Measurements from ENCODE around the gene ZNF24. TPM values are rescaled to one million over a fixed set of nuclear protein-coding genes. Genes with fewer than 3 reads are reported as not detected.
A peak's percentile ranks its signal among the peaks of the same experiment; 100 is the strongest.

Gene ZNF24
- total and polyA plus RNA-seq, 7 donors = 16.0 to 63.8 (median 40.6) TPM

DNA sequence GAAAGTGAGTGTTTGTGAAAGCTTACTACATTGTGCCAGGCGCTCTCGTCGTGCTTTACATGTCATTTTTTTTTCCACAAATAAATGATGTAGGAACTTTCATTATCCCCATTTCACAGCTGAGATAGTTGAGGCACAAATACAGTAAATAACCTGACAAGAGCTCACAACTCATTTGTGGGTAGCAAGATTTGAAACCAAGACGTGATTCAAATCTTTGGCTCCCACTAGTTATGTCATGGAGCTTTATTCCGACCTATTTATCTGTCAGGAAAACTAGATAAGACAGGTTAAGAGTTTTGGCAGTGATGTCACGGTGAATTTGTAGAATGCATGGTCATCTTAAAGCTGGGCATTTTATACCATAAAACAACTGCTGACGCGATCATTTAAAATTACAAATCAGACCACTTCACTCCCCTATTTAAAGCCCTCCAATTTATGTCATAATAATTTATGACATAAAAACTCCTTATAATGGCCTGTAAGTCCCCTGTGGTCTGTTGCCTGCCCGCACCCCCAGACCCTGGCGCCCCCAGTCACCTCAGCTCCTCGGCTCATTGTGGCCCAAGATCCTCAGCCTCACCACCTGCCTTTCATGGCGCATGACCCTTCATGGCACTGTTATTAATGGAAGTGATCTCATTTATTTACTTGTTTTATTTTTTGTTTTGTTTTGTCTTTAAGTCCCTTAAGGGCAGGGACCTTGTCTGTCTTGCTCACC lies 678 bp upstream of the ZNF24 start:
- Histone ChIP-seq H3K27ac (peak overlapping the region; percentile 99), H3K4me1 (peaks cover 33% of the 10 kb centered on the region), H3K9me3 (no peaks in the 10 kb centered on the region), H3K27me3 (ENCODE audit: insufficient read depth in 3 of 3, low read length in 2 of 3) (no peaks in the 10 kb centered on the region), H3K4me3 (peak overlapping the region; percentile 90), H3K36me3 (ENCODE audit: insufficient read depth in 1 of 2, low read depth in 1 of 2) (peaks cover 4 to 8% of the 10 kb centered on the region in 2 donors)
- DNase-seq = no peak
- WGBS, 3 donors = 39 to 46% (median 40%) methylated on average over 12 of the region's 12 CpGs
- TF ChIP-seq, protein P1, sequence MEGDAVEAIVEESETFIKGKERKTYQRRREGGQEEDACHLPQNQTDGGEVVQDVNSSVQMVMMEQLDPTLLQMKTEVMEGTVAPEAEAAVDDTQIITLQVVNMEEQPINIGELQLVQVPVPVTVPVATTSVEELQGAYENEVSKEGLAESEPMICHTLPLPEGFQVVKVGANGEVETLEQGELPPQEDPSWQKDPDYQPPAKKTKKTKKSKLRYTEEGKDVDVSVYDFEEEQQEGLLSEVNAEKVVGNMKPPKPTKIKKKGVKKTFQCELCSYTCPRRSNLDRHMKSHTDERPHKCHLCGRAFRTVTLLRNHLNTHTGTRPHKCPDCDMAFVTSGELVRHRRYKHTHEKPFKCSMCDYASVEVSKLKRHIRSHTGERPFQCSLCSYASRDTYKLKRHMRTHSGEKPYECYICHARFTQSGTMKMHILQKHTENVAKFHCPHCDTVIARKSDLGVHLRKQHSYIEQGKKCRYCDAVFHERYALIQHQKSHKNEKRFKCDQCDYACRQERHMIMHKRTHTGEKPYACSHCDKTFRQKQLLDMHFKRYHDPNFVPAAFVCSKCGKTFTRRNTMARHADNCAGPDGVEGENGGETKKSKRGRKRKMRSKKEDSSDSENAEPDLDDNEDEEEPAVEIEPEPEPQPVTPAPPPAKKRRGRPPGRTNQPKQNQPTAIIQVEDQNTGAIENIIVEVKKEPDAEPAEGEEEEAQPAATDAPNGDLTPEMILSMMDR (IDR thresholded peaks at IDR 0.05) = no peak
- intact Hi-C loops (cut with DNase I) = loop anchor here (2.0 to 10.0 kb wide), 4 partner anchors 43 to 330 kb away; partner anchors contain the start of genes ZNF397 (in 1 of the 2) and ZSCAN30 (in 1 of the 2)
- no peak for ATAC-seq

- Histone ChIP-seq H3K4me1 (peaks cover 36% of the 10 kb centered on the region), H3K27ac (peak overlapping the region; percentile 99), H3K27me3 (ENCODE audit: insufficient read depth in 3 of 3, low read length in 2 of 3) (no peaks in the 10 kb centered on the region), H3K4me3 (peak overlapping the region; percentile 90), H3K36me3 (ENCODE audit: insufficient read depth in 1 of 2, low read depth in 1 of 2) (peaks cover 12 to 22% of the 10 kb centered on the region in 2 donors), H3K9me3 (no peaks in the 10 kb centered on the region)
- ATAC-seq (no peak), DNase-seq (no peak)
- TF ChIP-seq, protein P1 (IDR thresholded peaks at IDR 0.05) = no peak
- intact Hi-C loops (cut with DNase I) = loop anchor here (5.0 to 10.0 kb wide), 3 partner anchors 41 to 329 kb away; partner anchors contain the start of gene ZSCAN30 (in 1 of the 2)
- 1 to 2% (median 1%) methylated on average over 15 of the region's 15 CpGs for whole genome bisulfite sequencing, 3 donors
Observed at GRCh38 chr18:35343488-35343935, 708 bp downstream of the ZNF24 start.

GRCh38 chr18:35337286-35337685 lies 6.9 kb downstream of the ZNF24 start:
- ATAC-seq (no peak), DNase-seq (no peak)
- H3K4me3 ChIP-seq = no peak overlapping the region
- H3K4me1 ChIP-seq = peaks cover 36% of the 10 kb centered on the region
- WGBS, 3 donors = 82 to 89% (median 86%) methylated on average over 5 of the region's 5 CpGs
- TF ChIP-seq, protein P1 (IDR thresholded peaks at IDR 0.05) = no peak
- intact Hi-C loops (cut with DNase I) = no loop called here
- no peaks in the 10 kb centered on the region for H3K9me3 ChIP-seq
- peaks cover 21 to 82% of the 10 kb centered on the region in 2 donors for H3K36me3 ChIP-seq (ENCODE audit: insufficient read depth in 1 of 2, low read depth in 1 of 2)
- no peaks in the 10 kb centered on the region for H3K27me3 ChIP-seq (ENCODE audit: insufficient read depth in 3 of 3, low read length in 2 of 3)
- no peak overlapping the region for H3K27ac ChIP-seq

- DNase-seq (no peak), ATAC-seq (no peak)
- no peaks in the 10 kb centered on the region for H3K9me3 ChIP-seq
- intact Hi-C loops (cut with DNase I) = no loop called here
- no peak overlapping the region for H3K4me3 ChIP-seq
- H3K36me3 ChIP-seq (ENCODE audit: insufficient read depth in 1 of 2, low read depth in 1 of 2) = peaks cover 21 to 93% of the 10 kb centered on the region in 2 donors
- H3K27me3 ChIP-seq (ENCODE audit: insufficient read depth in 3 of 3, low read length in 2 of 3) = no peaks in the 10 kb centered on the region
- TF ChIP-seq, protein P1 (IDR thresholded peaks at IDR 0.05) = no peak
- H3K27ac ChIP-seq = no peak overlapping the region
- peaks cover 22% of the 10 kb centered on the region for H3K4me1 ChIP-seq
- WGBS, 3 donors = 62 to 84% (median 65%) methylated on average over 4 of the region's 4 CpGs
Observed at GRCh38 chr18:35335866-35336265, 8.4 kb downstream of the ZNF24 start.

Data from psoas muscle (tissue), 8 donors.